NCI-H226 (cell line): ENCODE results near the gene SLITRK2.

Source experiments
- DNase-seq: peaks from one replicate; pipeline ENCODE4 v3.0.0-alpha.2; 2015

SLITRK2 gene

GRCh38 chrX:145861818-145862217 is 44.2 kb downstream of the SLITRK2 start:
- no peak for DNase-seq

GRCh38 chrX:145865082-145865481 is 47.5 kb downstream of the SLITRK2 start:
- no peak for DNase-seq
